ENCODE measurements around the gene LEMD3. TPM values are rescaled to one million over a fixed set of nuclear protein-coding genes. Genes with fewer than 3 reads are reported as not detected.

Gene LEMD3
- total RNA-seq, 1 donor from 2014 or later: 13.5 TPM

GRCh38 chr12:65274602-65275272, 105.4 kb downstream of the LEMD3 start:
- no peak for TF ChIP-seq CTCF (IDR thresholded peaks at IDR 0.05; ENCODE audit: borderline replicate concordance)
- no peak for DNase-seq
- peaks cover 19% of the 10 kb centered on the region for H3K4me1 ChIP-seq
- no peaks in the 10 kb centered on the region for H3K36me3 ChIP-seq
- no peaks in the 10 kb centered on the region for H3K9me3 ChIP-seq (replicated peaks)
- H3K27ac ChIP-seq (replicated peaks): no peak overlapping the region
- intact Hi-C loops (cut with micrococcal nuclease): no loop called here
- H3K27me3 ChIP-seq (ENCODE audit: low read depth): no peaks in the 10 kb centered on the region
- H3K4me3 ChIP-seq: no peak overlapping the region

GRCh38 chr12:65275627-65276026, 106.2 kb downstream of the LEMD3 start:
- TF ChIP-seq CTCF (IDR thresholded peaks at IDR 0.05; ENCODE audit: borderline replicate concordance): no peak
- Histone ChIP-seq H3K9me3 (replicated peaks) (no peaks in the 10 kb centered on the region), H3K4me1 (peaks cover 28% of the 10 kb centered on the region), H3K4me3 (no peak overlapping the region), H3K36me3 (no peaks in the 10 kb centered on the region), H3K27me3 (ENCODE audit: low read depth) (no peaks in the 10 kb centered on the region), H3K27ac (replicated peaks) (no peak overlapping the region)
- intact Hi-C loops (cut with micrococcal nuclease): no loop called here
- DNase-seq: no peak

GRCh38 chr12:65276916-65277530, 107.6 kb downstream of the LEMD3 start:
- H3K4me1 ChIP-seq: peaks cover 42% of the 10 kb centered on the region
- no peak overlapping the region for H3K4me3 ChIP-seq
- intact Hi-C loops (cut with micrococcal nuclease): no loop called here
- DNase-seq: no peak
- H3K9me3 ChIP-seq (replicated peaks): no peaks in the 10 kb centered on the region
- TF ChIP-seq CTCF (IDR thresholded peaks at IDR 0.05; ENCODE audit: borderline replicate concordance): no peak
- H3K27ac ChIP-seq (replicated peaks): no peak overlapping the region
- H3K27me3 ChIP-seq (ENCODE audit: low read depth): no peaks in the 10 kb centered on the region
- H3K36me3 ChIP-seq: no peaks in the 10 kb centered on the region

- no peaks in the 10 kb centered on the region for H3K27me3 ChIP-seq (ENCODE audit: low read depth)
- intact Hi-C loops (cut with micrococcal nuclease): no loop called here
- H3K9me3 ChIP-seq (replicated peaks): no peaks in the 10 kb centered on the region
- no peaks in the 10 kb centered on the region for H3K36me3 ChIP-seq
- H3K27ac ChIP-seq (replicated peaks): peak overlapping the region; percentile 95
- peaks cover 53% of the 10 kb centered on the region for H3K4me1 ChIP-seq
- no peak for TF ChIP-seq CTCF (IDR thresholded peaks at IDR 0.05; ENCODE audit: borderline replicate concordance)
- H3K4me3 ChIP-seq: peak overlapping the region; percentile 94
- no peak for DNase-seq
Observed at GRCh38 chr12:65277994-65278575, 108.7 kb downstream of the LEMD3 start.

GRCh38 chr12:65278576-65279368, 109.4 kb downstream of the LEMD3 start, which contains the start of gene MSRB3:
Gene MSRB3, plus strand, starts transcription at chr12:65278683. Its CDS starts 29,897 bp downstream, at chr12:65308580.
- peaks cover 60% of the 10 kb centered on the region for H3K4me1 ChIP-seq
- H3K4me3 ChIP-seq: peak within 1 kb of the TSS; percentile 94
- DNase-seq: peak; percentile 82
- H3K27me3 ChIP-seq (ENCODE audit: low read depth): no peaks in the 10 kb centered on the region
- intact Hi-C loops (cut with micrococcal nuclease): no loop called here
- no peaks in the 10 kb centered on the region for H3K36me3 ChIP-seq
- no peak for TF ChIP-seq CTCF (IDR thresholded peaks at IDR 0.05; ENCODE audit: borderline replicate concordance)
- peak within 1 kb of the TSS; percentile 95 for H3K27ac ChIP-seq (replicated peaks)
- no peaks in the 10 kb centered on the region for H3K9me3 ChIP-seq (replicated peaks)

All from left ventricle myocardium inferior (tissue), 1 donor.